A549 (cell line): Measurements from ENCODE around the gene COQ6. TPM values are rescaled to one million over a fixed set of nuclear protein-coding genes. Genes with fewer than 3 reads are reported as not detected.

Experiments used
- ATAC-seq, 2 experiments: fragments of 200-7000 bp in 1 of 2; fragments of >200 bp in 1 of 2; cut with Nextera tagmentation in 1 of 2; cut with Tn5 transposase in 1 of 2; 3 replicates each; pipeline versions ENCODE4 v1.8.0 to v1.9.1; 2018 to 2020; ENCODE audit warnings: mild to moderate bottlenecking in 1 of 2, moderate library complexity in 1 of 2
- CTCF ChIA-PET: fragments of 300-600 bp; sonication (Branson Sonifier 250); formaldehyde crosslinking; extraction: SDS; loops from one replicate; lab custom pipeline; 2021; ENCODE audit warnings: antibody characterized with exemption, inconsistent platforms; lab: Yijun Ruan, JAX
- POLR2A ChIA-PET: fragments of 350-600 bp; formaldehyde crosslinking; extraction: SDS; loops from one replicate; lab custom pipeline; 2021; ENCODE audit warnings: antibody characterized with exemption, inconsistent platforms; lab: Yijun Ruan, JAX
- DNase-seq, 2 experiments: peaks; one replicate each; pipeline versions ENCODE4 v3.0.0 to v3.0.0-alpha.2; 2011 to 2016; ENCODE audit warnings: low read depth in 1 of 2, low spot score in 1 of 2
- FAIRE-seq: peaks from 2 replicates; lab custom pipeline; 2011; peaks lifted over from hg19 to GRCh38; lab: Jason Lieb, UNC
- H3K27ac ChIP-seq, 2 experiments: fragments of >200 bp; sonication (Bioruptor Twin); formaldehyde crosslinking; 3 replicates each; pipeline ENCODE4 v1.5.1; 2016 to 2017
- H3K4me1 ChIP-seq: fragments of >200 bp; sonication (Bioruptor Twin); formaldehyde crosslinking; 3 replicates; pipeline ENCODE4 v1.6.1; 2016
- H3K4me2 ChIP-seq: fragments of >200 bp; sonication (Bioruptor Twin); formaldehyde crosslinking; 3 replicates; pipeline ENCODE4 v1.6.1; 2016
- H3K4me3 ChIP-seq: fragments of >200 bp; sonication (Bioruptor Twin); formaldehyde crosslinking; 3 replicates; pipeline ENCODE4 v1.5.1; 2016
- H3K9me3 ChIP-seq: fragments of >200 bp; sonication (Bioruptor Twin); formaldehyde crosslinking; 3 replicates; pipeline ENCODE4 v1.6.1; 2016
- CEBPB ChIP-seq, 2 experiments: fragments of >200 bp in 1 of 2; sonication (Bioruptor Twin) in 1 of 2; formaldehyde crosslinking in 1 of 2; IDR thresholded peaks; 2 replicates each; pipeline ENCODE4 v1.6.1; 2012 to 2016
- E2F6 ChIP-seq: IDR thresholded peaks from 2 replicates; pipeline ENCODE4 v1.6.1; 2012; ENCODE audit warnings: low read depth, borderline replicate concordance
- EP300 ChIP-seq, 2 experiments: fragments of >200 bp; sonication (Bioruptor Twin); formaldehyde crosslinking; IDR thresholded peaks; 2 replicates in 1 of 2; 3 replicates in 1 of 2; pipeline ENCODE4 v1.6.1; 2016 to 2017
- FOSB ChIP-seq: fragments of 250-450 bp; sonication (Bioruptor Pico); IDR thresholded peaks from 2 replicates; pipeline ENCODE4 v1.5.0; 2020; ENCODE audit warnings: mild to moderate bottlenecking, moderate library complexity
- FOSL2 ChIP-seq, 2 experiments: fragments of 450-650 bp in 1 of 2; fragments of >200 bp in 1 of 2; sonication (Bioruptor Twin) in 1 of 2; formaldehyde crosslinking; IDR thresholded peaks; 2 replicates each; pipeline versions ENCODE4 v1.5.0 to v1.6.1; 2016 to 2020; ENCODE audit warnings: mild to moderate bottlenecking in 1 of 2, moderate library complexity in 1 of 2
- HMGXB4 ChIP-seq: fragments of 250-450 bp; sonication (Bioruptor Pico); IDR thresholded peaks from 2 replicates; pipeline ENCODE4 v1.5.0; 2021; ENCODE audit warnings: mild to moderate bottlenecking, moderate library complexity, borderline replicate concordance
- HOXA7 ChIP-seq: fragments of 250-450 bp; sonication (Bioruptor Pico); IDR thresholded peaks from 2 replicates; pipeline ENCODE4 v1.5.0; 2020; ENCODE audit warnings: mild to moderate bottlenecking, moderate library complexity
- HOXB13 ChIP-seq: fragments of 250-450 bp; sonication (Bioruptor Pico); IDR thresholded peaks from 2 replicates; pipeline ENCODE4 v1.5.0; 2020; ENCODE audit warnings: low read depth, mild to moderate bottlenecking, moderate library complexity
- JUN ChIP-seq, 2 experiments: fragments of >200 bp; sonication (Bioruptor Twin); formaldehyde crosslinking; IDR thresholded peaks; 2 replicates in 1 of 2; 3 replicates in 1 of 2; pipeline ENCODE4 v1.6.1; 2016 to 2017
- POLR2A ChIP-seq: IDR thresholded peaks from 2 replicates; pipeline ENCODE4 v1.6.1; 2012; ENCODE audit warnings: mild to moderate bottlenecking, low read length
- RNF2 ChIP-seq: fragments of 200-600 bp; sonication (generic); IDR thresholded peaks from 2 replicates; pipeline ENCODE4 v1.6.1; 2016; ENCODE audit warnings: low read depth, mild to moderate bottlenecking, antibody characterized with exemption, moderate library complexity, borderline replicate concordance
- SREBF2 ChIP-seq: fragments of 450-650 bp; IDR thresholded peaks from 2 replicates; pipeline ENCODE4 v1.6.1; 2014; ENCODE audit warnings: mild to moderate bottlenecking, moderate library complexity
- ZC3H11A ChIP-seq: fragments of 450-650 bp; IDR thresholded peaks from 2 replicates; pipeline ENCODE4 v1.6.1; 2014; ENCODE audit warnings: antibody characterized with exemption, mild to moderate bottlenecking
- WGBS: methylation state at CpG from one replicate; pipeline ENCODE4 v1.1.6; 2017; ENCODE audit errors: missing lambda C conversion rate; 5-methylcytosine and 5-hydroxymethylcytosine counted together
- polyA plus RNA-seq, 4 experiments: library from polyadenylated mRNA; depleted of rRNA in 3 of 4; stranded (reverse); fragments of >200 nt; fragmentation: RNase III in 1 of 4; extraction: RNeasy Plus Mini Kit Qiagen cat#74134 plus additional on column Dnase treatment in 1 of 4; gene quantifications; 2 replicates in 3 of 4; 3 replicates in 1 of 4; pipeline ENCODE4 v1.2.3, GENCODE V29; 2011 to 2017
- TF ChIP-seq, protein P1 (sequence below): fragments of 250-450 bp; sonication (Bioruptor Pico); IDR thresholded peaks from 2 replicates; pipeline ENCODE4 v1.5.0; 2020; ENCODE audit warnings: low read depth, mild to moderate bottlenecking, moderate library complexity
- TF ChIP-seq, protein P2 (sequence below): fragments of 450-650 bp; IDR thresholded peaks from 2 replicates; pipeline ENCODE4 v1.6.1; 2014; ENCODE audit warnings: antibody characterized with exemption
- TF ChIP-seq, protein P3 (sequence below): IDR thresholded peaks from 2 replicates; pipeline ENCODE4 v1.6.1; 2012

Gene COQ6
- polyA plus RNA-seq, 2 of the 4 experiments (the other 2 are of a cell fraction) = 24.8 to 41.9 TPM

DNA sequence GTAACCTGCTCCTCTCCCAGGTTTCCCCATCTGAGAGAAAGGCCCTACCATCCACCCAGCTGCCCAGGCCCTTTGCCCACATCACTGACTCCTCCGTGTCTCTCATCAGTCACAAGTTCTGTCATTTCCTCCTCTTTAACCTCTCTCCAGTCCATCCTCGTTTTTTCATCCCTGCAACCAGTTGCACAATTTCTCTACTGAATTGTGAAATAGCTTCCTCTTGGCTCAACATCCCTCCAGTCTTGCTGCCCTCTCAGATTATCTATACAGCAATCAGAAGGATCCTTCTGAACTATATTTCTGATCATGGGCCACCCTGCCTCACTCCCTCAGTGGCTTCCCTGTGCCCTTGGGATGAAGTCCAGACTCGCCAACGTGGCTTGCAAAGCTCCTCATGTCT, 7.0 kb upstream of the COQ6 start:
- H3K9me3 ChIP-seq = no peaks in the 10 kb centered on the region
- no peak overlapping the region for H3K27ac ChIP-seq
- no peak overlapping the region for H3K4me2 ChIP-seq
- ATAC-seq (no peak; a peak in 3 of 6 replicates), FAIRE-seq (no peak), DNase-seq (peak in 1 of 2 experiments; percentile 9)
- 0 out of 3 replicates have a peak, but pooled peaks cover 3% of the 10 kb centered on the region for H3K4me1 ChIP-seq
- TF ChIP-seq SREBF2 (no peak), CEBPB (IDR thresholded peaks at IDR 0.05) (peak; percentile 98 to 99)
- ChIA-PET CTCF (interaction anchor here (0.6 to 1.2 kb wide), 3 partner anchors 11 to 43 kb away, joined by 3 read pairs; no protein-coding TSS in a partner anchor), POLR2A (interaction anchor here (0.7 kb wide), 1 partner anchor 91 kb away, joined by 3 read pairs; the partner anchor contains the start of gene PTGR2)
- 51% methylated on average over 4 of the region's 4 CpGs for WGBS
- H3K4me3 ChIP-seq = no peak overlapping the region

DNA sequence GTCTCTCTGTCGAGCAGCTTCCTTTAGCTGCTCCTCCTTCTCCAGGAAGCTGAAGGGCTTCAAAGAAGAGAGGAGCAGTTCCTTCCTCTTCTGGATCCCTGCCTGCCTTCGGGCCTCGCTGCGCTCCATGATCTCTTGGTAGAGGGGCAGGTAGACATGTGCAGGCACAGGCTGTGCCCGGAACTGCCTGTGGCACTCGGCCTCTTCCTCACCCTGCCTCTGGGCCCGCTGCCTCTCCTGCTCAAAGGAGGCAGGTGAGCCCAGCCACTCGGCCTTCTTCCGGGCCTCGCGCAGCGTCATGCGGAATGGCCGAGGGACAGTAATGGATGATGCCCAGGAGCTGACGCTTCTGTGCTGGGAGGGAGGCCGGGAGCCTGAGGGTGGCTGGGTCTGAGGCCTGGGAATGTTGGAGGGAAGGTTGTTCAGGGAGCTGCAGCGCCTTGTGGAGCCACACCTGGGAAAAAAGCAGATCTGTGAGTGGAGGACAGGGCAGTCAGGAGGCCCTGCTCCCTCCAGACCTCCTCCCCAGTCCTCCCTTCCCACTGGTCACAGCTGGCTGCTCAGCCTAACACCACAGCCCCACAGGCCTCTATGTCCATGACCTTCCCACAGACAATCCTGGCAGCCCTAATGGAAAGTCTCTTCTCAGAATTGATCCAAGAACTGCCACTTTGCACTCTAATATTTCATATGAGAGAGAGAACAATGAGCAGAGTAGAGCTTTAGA, 5.5 kb upstream of the COQ6 start:
- Histone ChIP-seq H3K9me3 (no peaks in the 10 kb centered on the region), H3K4me1 (0 out of 3 replicates have a peak, but pooled peaks cover 3% of the 10 kb centered on the region), H3K4me2 (no peak overlapping the region), H3K27ac (no peak overlapping the region), H3K4me3 (no peak overlapping the region)
- no peak for FAIRE-seq
- POLR2A ChIA-PET = no interaction called here
- DNase-seq = no peak
- 86% methylated on average over 17 of the region's 17 CpGs for WGBS
- ATAC-seq = no peak
- no peak for TF ChIP-seq FOSL2 (IDR thresholded peaks at IDR 0.05)
- TF ChIP-seq FOSL2 (CRISPR knock-in tag; IDR thresholded peaks at IDR 0.05) = no peak
- TF ChIP-seq SREBF2 = no peak
- no peak for TF ChIP-seq JUN (IDR thresholded peaks at IDR 0.05)
- TF ChIP-seq RNF2 = no peak
- TF ChIP-seq, protein P1, sequence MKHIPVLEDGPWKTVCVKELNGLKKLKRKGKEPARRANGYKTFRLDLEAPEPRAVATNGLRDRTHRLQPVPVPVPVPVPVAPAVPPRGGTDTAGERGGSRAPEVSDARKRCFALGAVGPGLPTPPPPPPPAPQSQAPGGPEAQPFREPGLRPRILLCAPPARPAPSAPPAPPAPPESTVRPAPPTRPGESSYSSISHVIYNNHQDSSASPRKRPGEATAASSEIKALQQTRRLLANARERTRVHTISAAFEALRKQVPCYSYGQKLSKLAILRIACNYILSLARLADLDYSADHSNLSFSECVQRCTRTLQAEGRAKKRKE = no peak
- TF ChIP-seq E2F6 = no peak
- no peak for TF ChIP-seq HOXB13 (CRISPR knock-in tag)
- TF ChIP-seq EP300 (IDR thresholded peaks at IDR 0.05) = no peak
- TF ChIP-seq POLR2A = no peak
- TF ChIP-seq HMGXB4 (CRISPR knock-in tag) = no peak
- TF ChIP-seq, protein P2, sequence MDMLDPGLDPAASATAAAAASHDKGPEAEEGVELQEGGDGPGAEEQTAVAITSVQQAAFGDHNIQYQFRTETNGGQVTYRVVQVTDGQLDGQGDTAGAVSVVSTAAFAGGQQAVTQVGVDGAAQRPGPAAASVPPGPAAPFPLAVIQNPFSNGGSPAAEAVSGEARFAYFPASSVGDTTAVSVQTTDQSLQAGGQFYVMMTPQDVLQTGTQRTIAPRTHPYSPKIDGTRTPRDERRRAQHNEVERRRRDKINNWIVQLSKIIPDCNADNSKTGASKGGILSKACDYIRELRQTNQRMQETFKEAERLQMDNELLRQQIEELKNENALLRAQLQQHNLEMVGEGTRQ = no peak
- no peak for TF ChIP-seq FOSB (CRISPR knock-in tag)
- TF ChIP-seq HOXA7 (CRISPR knock-in tag) = no peak
- TF ChIP-seq ZC3H11A = no peak
- CTCF ChIA-PET = no interaction called here

DNA sequence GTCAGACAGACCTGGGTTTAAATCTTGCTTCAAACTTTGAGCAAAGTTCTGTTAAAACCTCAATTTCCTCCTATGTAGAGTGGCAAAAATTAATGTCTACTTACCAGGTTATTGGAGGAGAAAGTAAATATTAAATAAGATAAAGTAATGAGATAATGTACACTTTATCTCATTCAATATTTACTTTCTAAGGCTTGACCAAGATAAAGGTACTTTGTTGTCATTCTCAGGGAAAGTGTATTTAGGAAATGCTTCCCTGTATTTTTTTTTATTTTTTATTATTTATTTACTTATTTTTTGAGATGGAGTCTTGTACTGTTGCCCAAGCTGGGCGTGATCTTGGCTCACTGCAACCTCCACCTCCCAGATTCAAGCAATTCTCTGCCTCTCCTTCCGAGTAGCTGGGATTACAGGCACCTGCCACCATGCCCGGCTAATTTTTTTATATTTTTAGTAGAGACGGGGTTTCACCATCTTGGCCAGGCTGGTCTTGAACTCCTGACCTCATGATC, 4.9 kb upstream of the COQ6 start:
- Histone ChIP-seq H3K4me1 (0 out of 3 replicates have a peak, but pooled peaks cover 3% of the 10 kb centered on the region), H3K4me2 (no peak overlapping the region), H3K4me3 (no peak overlapping the region), H3K9me3 (no peaks in the 10 kb centered on the region), H3K27ac (no peak overlapping the region)
- TF ChIP-seq, protein P3, sequence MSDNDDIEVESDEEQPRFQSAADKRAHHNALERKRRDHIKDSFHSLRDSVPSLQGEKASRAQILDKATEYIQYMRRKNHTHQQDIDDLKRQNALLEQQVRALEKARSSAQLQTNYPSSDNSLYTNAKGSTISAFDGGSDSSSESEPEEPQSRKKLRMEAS = no peak
- FAIRE-seq (no peak), ATAC-seq (no peak), DNase-seq (no peak)
- 58% methylated on average over 4 of the region's 4 CpGs for whole genome bisulfite sequencing
- CTCF ChIA-PET = interaction anchor here (1.1 kb wide), 1 partner anchor 8 kb away, joined by 3 read pairs; no protein-coding TSS in a partner anchor
- POLR2A ChIA-PET = no interaction called here
